Spleen (tissue), 7 donors: ENCODE measurements around the gene ACOD1.

Source experiments
- POLR2A ChIP-seq, 3 donors: fragments of 450-650 bp; IDR thresholded peaks; one replicate each; pipeline ENCODE4 v1.5.1; 2017; ENCODE audit warnings: antibody characterized with exemption in 3 of 3, mild to moderate bottlenecking in 1 of 3
- POLR2AphosphoS5 ChIP-seq, 3 donors: sonication (generic); formaldehyde crosslinking; IDR thresholded peaks; one replicate each; pipeline ENCODE4 v1.5.1; 2017; ENCODE audit warnings: antibody characterized with exemption in 3 of 3
- TF ChIP-seq, protein P1 (sequence below), 11 experiments: fragments of 200-600 bp in 7 of 11; fragments of 450-650 bp in 4 of 11; sonication (generic) in 4 of 11; IDR thresholded peaks in 8 of 11; conservative IDR thresholded peaks in 3 of 11; 1 replicate in 7 of 11; 2 replicates in 4 of 11; pipeline versions ENCODE4 v1.4.0 to v1.8.0; 2016 to 2021; ENCODE audit warnings: antibody characterized with exemption in 11 of 11, inconsistent platforms in 4 of 11, mild to moderate bottlenecking in 1 of 11
- donor health status: DM: no; HTN: no; CAD: no; lungs with moderate emphysema.
- donor health status: DM: no; HTN: no; CAD: no.
- donor health status: DM: no; HTN: no; CAD: no.

DNA sequence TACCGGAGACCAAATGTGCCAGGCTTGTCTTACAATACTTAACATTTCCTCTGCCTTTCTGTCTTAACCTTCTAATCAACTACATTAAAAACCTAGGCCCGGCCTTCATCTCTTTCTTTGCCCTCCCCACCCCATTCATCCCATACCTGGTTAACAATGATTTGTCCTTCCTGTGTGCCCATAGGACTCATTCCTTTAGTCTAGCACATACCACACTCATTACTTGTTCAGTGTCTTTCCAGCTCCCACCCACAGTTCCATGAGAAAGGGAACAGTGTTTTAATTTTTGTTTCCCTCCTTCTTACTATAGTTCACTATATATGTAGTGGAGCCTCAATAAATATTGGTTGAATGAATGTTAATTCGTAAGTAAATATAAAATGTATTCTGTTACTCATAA lies 46.0 kb downstream of the ACOD1 start:
- TF ChIP-seq, protein P1, sequence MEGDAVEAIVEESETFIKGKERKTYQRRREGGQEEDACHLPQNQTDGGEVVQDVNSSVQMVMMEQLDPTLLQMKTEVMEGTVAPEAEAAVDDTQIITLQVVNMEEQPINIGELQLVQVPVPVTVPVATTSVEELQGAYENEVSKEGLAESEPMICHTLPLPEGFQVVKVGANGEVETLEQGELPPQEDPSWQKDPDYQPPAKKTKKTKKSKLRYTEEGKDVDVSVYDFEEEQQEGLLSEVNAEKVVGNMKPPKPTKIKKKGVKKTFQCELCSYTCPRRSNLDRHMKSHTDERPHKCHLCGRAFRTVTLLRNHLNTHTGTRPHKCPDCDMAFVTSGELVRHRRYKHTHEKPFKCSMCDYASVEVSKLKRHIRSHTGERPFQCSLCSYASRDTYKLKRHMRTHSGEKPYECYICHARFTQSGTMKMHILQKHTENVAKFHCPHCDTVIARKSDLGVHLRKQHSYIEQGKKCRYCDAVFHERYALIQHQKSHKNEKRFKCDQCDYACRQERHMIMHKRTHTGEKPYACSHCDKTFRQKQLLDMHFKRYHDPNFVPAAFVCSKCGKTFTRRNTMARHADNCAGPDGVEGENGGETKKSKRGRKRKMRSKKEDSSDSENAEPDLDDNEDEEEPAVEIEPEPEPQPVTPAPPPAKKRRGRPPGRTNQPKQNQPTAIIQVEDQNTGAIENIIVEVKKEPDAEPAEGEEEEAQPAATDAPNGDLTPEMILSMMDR (IDR thresholded peaks at IDR 0.05 in 8 of 11, conservative IDR thresholded peaks at IDR 0.05 in 3 of 11): no peak
- no peak for TF ChIP-seq POLR2A (IDR thresholded peaks at IDR 0.05)
- TF ChIP-seq POLR2AphosphoS5 (IDR thresholded peaks at IDR 0.05): no peak
